ENCODE data around the gene UBE2G1. TPM values are rescaled to one million over a fixed set of nuclear protein-coding genes. Genes with fewer than 3 reads are reported as not detected.

Gene UBE2G1
- total and polyA plus RNA-seq, 9 donors: 54.4 to 73.9 (median 64.8) TPM

- Histone ChIP-seq H3K9me3 (replicated peaks; ENCODE audit: control insufficient read depth, low read depth, low read length) (peaks cover 3% of the 10 kb centered on the region), H3K27me3 (ENCODE audit: control insufficient read depth, insufficient read depth, low read length) (no peaks in the 10 kb centered on the region), H3K27ac (ENCODE audit: low read length) (no peak overlapping the region), H3K36me3 (ENCODE audit: control insufficient read depth, insufficient read depth, low read length) (no peaks in the 10 kb centered on the region), H3K4me1 (ENCODE audit: control insufficient read depth, insufficient read depth, low read length) (peaks cover 6% of the 10 kb centered on the region), H3K4me3 (ENCODE audit: low read length) (no peak overlapping the region)
- no peak for DNase-seq
- WGBS (ENCODE audit: insufficient coverage): 95% methylated on average over 7 of the region's 7 CpGs
Measured at GRCh38 chr17:4324463-4324862, 42.0 kb downstream of the UBE2G1 start.

GRCh38 chr17:4319221-4319620, 47.3 kb downstream of the UBE2G1 start:
- Histone ChIP-seq H3K4me1 (ENCODE audit: control insufficient read depth, insufficient read depth, low read length) (peaks cover 5% of the 10 kb centered on the region), H3K36me3 (ENCODE audit: control insufficient read depth, insufficient read depth, low read length) (no peaks in the 10 kb centered on the region), H3K9me3 (replicated peaks; ENCODE audit: control insufficient read depth, low read depth, low read length) (no peaks in the 10 kb centered on the region), H3K4me3 (ENCODE audit: low read length) (no peak overlapping the region), H3K27ac (ENCODE audit: low read length) (no peak overlapping the region), H3K27me3 (ENCODE audit: control insufficient read depth, insufficient read depth, low read length) (no peaks in the 10 kb centered on the region)
- no peak for DNase-seq
- 100% methylated on average over 2 of the region's 4 CpGs for WGBS (ENCODE audit: insufficient coverage)

- DNase-seq: no peak
- 40% methylated on average over 3 of the region's 3 CpGs for WGBS (ENCODE audit: insufficient coverage)
- Histone ChIP-seq H3K36me3 (ENCODE audit: control insufficient read depth, insufficient read depth, low read length) (no peaks in the 10 kb centered on the region), H3K27me3 (ENCODE audit: control insufficient read depth, insufficient read depth, low read length) (no peaks in the 10 kb centered on the region), H3K27ac (ENCODE audit: low read length) (no peak overlapping the region), H3K4me1 (ENCODE audit: control insufficient read depth, insufficient read depth, low read length) (peaks cover 5% of the 10 kb centered on the region), H3K4me3 (ENCODE audit: low read length) (no peak overlapping the region), H3K9me3 (replicated peaks; ENCODE audit: control insufficient read depth, low read depth, low read length) (no peaks in the 10 kb centered on the region)
Measured at GRCh38 chr17:4318596-4318995, 47.9 kb downstream of the UBE2G1 start.

GRCh38 chr17:4318186-4318585, 48.3 kb downstream of the UBE2G1 start:
- DNase-seq: peak; percentile 23
- no peak overlapping the region for H3K4me3 ChIP-seq (ENCODE audit: low read length)
- no peak overlapping the region for H3K27ac ChIP-seq (ENCODE audit: low read length)
- peaks cover 5% of the 10 kb centered on the region for H3K4me1 ChIP-seq (ENCODE audit: control insufficient read depth, insufficient read depth, low read length)
- WGBS (ENCODE audit: insufficient coverage): no CpG with 5 or more reads among the region's 5 CpGs
- no peaks in the 10 kb centered on the region for H3K36me3 ChIP-seq (ENCODE audit: control insufficient read depth, insufficient read depth, low read length)
- H3K9me3 ChIP-seq (replicated peaks; ENCODE audit: control insufficient read depth, low read depth, low read length): no peaks in the 10 kb centered on the region
- no peaks in the 10 kb centered on the region for H3K27me3 ChIP-seq (ENCODE audit: control insufficient read depth, insufficient read depth, low read length)

DNA sequence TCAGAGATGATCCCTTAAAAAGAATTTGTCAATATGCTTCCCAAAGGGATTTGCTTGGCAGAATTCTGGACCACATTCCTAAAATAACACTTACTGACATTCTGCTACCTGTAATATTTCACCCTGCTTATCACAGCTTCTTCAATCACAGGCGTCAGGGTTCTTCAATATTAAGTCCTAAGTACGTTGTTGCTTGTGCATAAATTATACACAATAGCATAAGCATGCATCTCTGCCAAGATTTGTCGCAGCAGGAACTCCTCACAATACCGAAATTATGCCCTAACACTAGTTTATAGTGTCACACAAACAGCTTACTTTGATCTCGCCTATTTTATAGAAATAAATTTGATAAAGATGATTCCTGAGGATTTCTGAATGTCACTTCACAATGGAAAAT, 48.9 kb downstream of the UBE2G1 start:
- H3K9me3 ChIP-seq (replicated peaks; ENCODE audit: control insufficient read depth, low read depth, low read length): no peaks in the 10 kb centered on the region

DNA sequence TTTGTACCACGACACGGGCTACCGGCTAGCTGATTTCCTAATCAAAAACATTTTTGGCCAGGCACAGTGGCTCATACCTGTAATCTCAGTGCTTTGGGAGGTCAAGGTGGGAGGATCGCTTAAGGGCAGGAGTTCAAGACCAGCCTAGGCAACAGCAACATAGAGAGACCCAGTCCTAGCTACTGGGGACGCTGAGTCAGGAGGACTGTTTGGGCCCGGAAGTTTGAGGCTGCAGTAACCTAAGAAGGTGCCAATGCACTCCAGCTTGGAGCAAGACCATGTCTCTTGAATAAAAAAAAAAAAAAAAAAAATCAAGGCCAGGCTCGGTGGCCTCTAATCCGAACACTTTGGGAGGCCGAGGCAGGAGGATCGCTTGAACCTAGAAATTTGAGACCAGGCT, 49.8 kb downstream of the UBE2G1 start:
- 99% methylated on average over 9 of the region's 10 CpGs for WGBS (ENCODE audit: insufficient coverage)
- Histone ChIP-seq H3K9me3 (replicated peaks; ENCODE audit: control insufficient read depth, low read depth, low read length) (no peaks in the 10 kb centered on the region), H3K27me3 (ENCODE audit: control insufficient read depth, insufficient read depth, low read length) (no peaks in the 10 kb centered on the region), H3K36me3 (ENCODE audit: control insufficient read depth, insufficient read depth, low read length) (no peaks in the 10 kb centered on the region), H3K4me1 (ENCODE audit: control insufficient read depth, insufficient read depth, low read length) (peaks cover 5% of the 10 kb centered on the region), H3K4me3 (ENCODE audit: low read length) (no peak overlapping the region), H3K27ac (ENCODE audit: low read length) (no peak overlapping the region)
- no peak for DNase-seq

More for the DNA sequence above, 48.9 kb downstream of the UBE2G1 start:
- no CpG with 5 or more reads among the region's 5 CpGs for WGBS (ENCODE audit: insufficient coverage)
- no peaks in the 10 kb centered on the region for H3K27me3 ChIP-seq (ENCODE audit: control insufficient read depth, insufficient read depth, low read length)
- no peaks in the 10 kb centered on the region for H3K36me3 ChIP-seq (ENCODE audit: control insufficient read depth, insufficient read depth, low read length)
- no peak for DNase-seq
- peaks cover 5% of the 10 kb centered on the region for H3K4me1 ChIP-seq (ENCODE audit: control insufficient read depth, insufficient read depth, low read length)
- no peak overlapping the region for H3K27ac ChIP-seq (ENCODE audit: low read length)
- no peak overlapping the region for H3K4me3 ChIP-seq (ENCODE audit: low read length)

DNA sequence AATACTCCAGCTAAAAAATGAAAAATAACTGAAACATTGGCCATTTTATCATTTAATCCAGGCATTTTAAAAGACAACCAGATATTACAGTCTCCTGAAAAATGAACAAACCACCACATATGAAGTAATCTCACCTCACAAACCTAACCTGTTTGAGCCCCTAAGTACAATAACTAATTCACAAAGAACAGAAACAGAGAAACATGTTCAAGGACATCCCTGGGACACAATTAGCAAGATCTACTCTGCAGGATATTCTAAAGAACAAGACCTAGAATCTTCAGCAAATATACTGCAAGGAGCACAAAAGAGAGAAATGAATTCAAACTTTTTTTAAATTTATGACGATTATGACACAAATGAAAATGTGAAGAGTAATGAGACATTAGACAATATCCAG, 51.9 kb downstream of the UBE2G1 start:
- no peak overlapping the region for H3K27ac ChIP-seq (ENCODE audit: low read length)
- H3K4me3 ChIP-seq (ENCODE audit: low read length): no peak overlapping the region
- H3K27me3 ChIP-seq (ENCODE audit: control insufficient read depth, insufficient read depth, low read length): no peaks in the 10 kb centered on the region
- no CpG with 5 or more reads among the region's 1 CpG for WGBS (ENCODE audit: insufficient coverage)
- peaks cover 9% of the 10 kb centered on the region for H3K4me1 ChIP-seq (ENCODE audit: control insufficient read depth, insufficient read depth, low read length)
- no peaks in the 10 kb centered on the region for H3K36me3 ChIP-seq (ENCODE audit: control insufficient read depth, insufficient read depth, low read length)
- H3K9me3 ChIP-seq (replicated peaks; ENCODE audit: control insufficient read depth, low read depth, low read length): no peaks in the 10 kb centered on the region
- DNase-seq: no peak

DNA sequence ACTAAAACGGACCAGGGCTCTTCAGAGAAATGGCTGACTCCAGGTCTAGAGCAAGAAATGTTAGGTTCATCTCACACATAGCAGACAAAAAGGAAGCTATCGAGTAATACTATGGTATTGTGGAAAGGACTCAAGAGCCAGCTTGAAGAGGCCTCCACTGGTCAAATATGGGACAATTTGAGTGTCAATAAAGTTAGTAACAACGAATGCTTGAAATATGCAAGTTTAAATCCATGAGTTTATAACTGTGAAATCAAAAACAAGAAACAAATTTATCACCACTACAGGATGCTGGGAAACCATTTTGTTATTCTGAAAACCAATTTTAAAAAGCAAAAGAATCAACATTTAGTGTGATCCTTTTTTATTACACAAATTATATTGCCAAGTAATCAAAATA, 52.3 kb downstream of the UBE2G1 start:
- DNase-seq: no peak
- H3K4me1 ChIP-seq (ENCODE audit: control insufficient read depth, insufficient read depth, low read length): peaks cover 9% of the 10 kb centered on the region
- no peaks in the 10 kb centered on the region for H3K36me3 ChIP-seq (ENCODE audit: control insufficient read depth, insufficient read depth, low read length)
- no CpG with 5 or more reads among the region's 3 CpGs for WGBS (ENCODE audit: insufficient coverage)
- no peak overlapping the region for H3K4me3 ChIP-seq (ENCODE audit: low read length)
- H3K9me3 ChIP-seq (replicated peaks; ENCODE audit: control insufficient read depth, low read depth, low read length): no peaks in the 10 kb centered on the region
- no peak overlapping the region for H3K27ac ChIP-seq (ENCODE audit: low read length)
- no peaks in the 10 kb centered on the region for H3K27me3 ChIP-seq (ENCODE audit: control insufficient read depth, insufficient read depth, low read length)

DNA sequence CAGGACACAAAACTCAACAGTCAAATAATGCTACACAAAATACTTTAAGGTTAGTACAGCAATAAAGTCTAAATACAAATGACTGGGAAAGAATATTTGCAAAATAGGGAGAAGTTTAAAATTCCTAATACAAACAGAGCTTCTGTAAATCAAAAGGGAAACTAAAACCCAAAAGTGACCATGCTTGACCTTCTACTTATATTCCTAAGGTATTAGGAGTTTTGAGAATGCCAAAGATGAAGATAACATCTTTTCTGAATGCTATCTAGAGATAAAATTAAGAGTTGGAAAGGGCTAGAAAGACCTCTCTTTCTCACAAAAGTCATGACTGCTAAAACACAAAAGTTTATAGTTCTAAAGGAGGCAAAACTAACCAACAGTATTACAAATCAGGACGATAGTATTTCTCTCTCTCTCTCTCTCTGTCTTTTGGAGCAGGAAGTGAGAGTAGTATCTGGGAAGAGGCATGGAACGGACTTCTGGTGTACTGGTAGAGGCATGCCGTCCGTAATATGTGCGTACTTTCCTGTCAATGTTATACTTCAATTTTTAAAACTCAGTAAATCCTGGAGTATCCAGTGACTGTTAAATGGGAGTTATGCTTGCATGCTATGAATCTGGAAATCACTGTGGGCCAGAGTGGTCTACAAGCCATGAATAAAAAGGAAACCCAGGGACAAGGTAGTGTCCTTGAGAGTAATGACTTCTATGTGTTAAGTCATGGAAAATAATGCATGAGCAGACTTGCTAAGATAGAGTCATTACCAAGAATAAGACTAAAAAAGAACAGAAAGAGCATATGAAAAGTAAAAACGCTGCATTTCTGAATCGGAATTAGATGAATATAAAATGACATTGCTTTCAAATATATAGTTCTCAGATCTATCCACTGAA, 53.0 kb downstream of the UBE2G1 start:
- H3K9me3 ChIP-seq (replicated peaks; ENCODE audit: control insufficient read depth, low read depth, low read length): no peaks in the 10 kb centered on the region
- peak; percentile 15 for DNase-seq
- H3K4me3 ChIP-seq (ENCODE audit: low read length): no peak overlapping the region
- no peak overlapping the region for H3K27ac ChIP-seq (ENCODE audit: low read length)
- H3K4me1 ChIP-seq (ENCODE audit: control insufficient read depth, insufficient read depth, low read length): peaks cover 9% of the 10 kb centered on the region
- WGBS (ENCODE audit: insufficient coverage): no CpG with 5 or more reads among the region's 7 CpGs
- no peaks in the 10 kb centered on the region for H3K36me3 ChIP-seq (ENCODE audit: control insufficient read depth, insufficient read depth, low read length)
- H3K27me3 ChIP-seq (ENCODE audit: control insufficient read depth, insufficient read depth, low read length): no peaks in the 10 kb centered on the region

- Histone ChIP-seq H3K9me3 (replicated peaks; ENCODE audit: control insufficient read depth, low read depth, low read length) (no peaks in the 10 kb centered on the region), H3K4me3 (ENCODE audit: low read length) (no peak overlapping the region), H3K27ac (ENCODE audit: low read length) (peak overlapping the region; percentile 23), H3K27me3 (ENCODE audit: control insufficient read depth, insufficient read depth, low read length) (no peaks in the 10 kb centered on the region), H3K4me1 (ENCODE audit: control insufficient read depth, insufficient read depth, low read length) (peaks cover 4% of the 10 kb centered on the region), H3K36me3 (ENCODE audit: control insufficient read depth, insufficient read depth, low read length) (peaks cover 7% of the 10 kb centered on the region)
- 63% methylated on average over 3 of the region's 6 CpGs for WGBS (ENCODE audit: insufficient coverage)
- DNase-seq: peak; percentile 19
Measured at GRCh38 chr17:4310354-4311060, 56.0 kb downstream of the UBE2G1 start.
